WTC11 (cell line): ENCODE results near the gene PGAP3.

ENCODE experiments used
- NFE2L1 ChIP-seq: sonication (generic); formaldehyde crosslinking; IDR thresholded peaks from 2 replicates; pipeline ENCODE4 v1.8.1; 2023; ENCODE audit warnings: missing genetic modification reagents
- TF ChIP-seq, protein P1 (sequence below): fragments of 200-600 bp; IDR thresholded peaks from 2 replicates; pipeline ENCODE4 v1.8.0; 2022; ENCODE audit warnings: antibody characterized with exemption
- TF ChIP-seq, protein P2 (sequence below): sonication (generic); formaldehyde crosslinking; IDR thresholded peaks from 2 replicates; pipeline ENCODE4 v1.8.0; 2023; ENCODE audit warnings: missing genetic modification reagents

DNA sequence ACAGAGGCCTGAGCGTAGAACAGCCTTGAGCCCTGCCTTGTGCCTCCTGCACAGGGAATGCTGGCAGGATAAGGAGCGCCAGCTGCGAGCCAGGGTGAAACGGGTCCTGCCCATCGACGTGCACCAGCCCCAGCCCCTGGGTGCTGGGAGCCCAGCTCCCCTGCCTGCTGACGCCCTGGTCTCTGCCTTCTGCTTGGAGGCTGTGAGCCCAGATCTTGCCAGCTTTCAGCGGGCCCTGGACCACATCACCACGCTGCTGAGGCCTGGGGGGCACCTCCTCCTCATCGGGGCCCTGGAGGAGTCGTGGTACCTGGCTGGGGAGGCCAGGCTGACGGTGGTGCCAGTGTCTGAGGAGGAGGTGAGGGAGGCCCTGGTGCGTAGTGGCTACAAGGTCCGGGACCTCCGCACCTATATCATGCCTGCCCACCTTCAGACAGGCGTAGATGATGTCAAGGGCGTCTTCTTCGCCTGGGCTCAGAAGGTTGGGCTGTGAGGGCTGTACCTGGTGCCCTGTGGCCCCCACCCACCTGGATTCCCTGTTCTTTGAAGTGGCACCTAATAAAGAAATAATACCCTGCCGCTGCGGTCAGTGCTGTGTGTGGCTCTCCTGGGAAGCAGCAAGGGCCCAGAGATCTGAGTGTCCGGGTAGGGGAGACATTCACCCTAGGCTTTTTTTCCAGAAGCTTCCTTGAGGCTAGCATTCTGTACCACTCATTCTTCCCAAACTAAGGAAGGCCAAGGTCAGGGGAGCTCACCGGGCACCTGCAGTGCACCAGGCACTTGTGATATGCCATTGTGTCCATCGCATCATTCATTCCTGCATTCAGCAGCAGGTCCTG, 17.7 kb downstream of the PGAP3 start:
- TF ChIP-seq, protein P1, sequence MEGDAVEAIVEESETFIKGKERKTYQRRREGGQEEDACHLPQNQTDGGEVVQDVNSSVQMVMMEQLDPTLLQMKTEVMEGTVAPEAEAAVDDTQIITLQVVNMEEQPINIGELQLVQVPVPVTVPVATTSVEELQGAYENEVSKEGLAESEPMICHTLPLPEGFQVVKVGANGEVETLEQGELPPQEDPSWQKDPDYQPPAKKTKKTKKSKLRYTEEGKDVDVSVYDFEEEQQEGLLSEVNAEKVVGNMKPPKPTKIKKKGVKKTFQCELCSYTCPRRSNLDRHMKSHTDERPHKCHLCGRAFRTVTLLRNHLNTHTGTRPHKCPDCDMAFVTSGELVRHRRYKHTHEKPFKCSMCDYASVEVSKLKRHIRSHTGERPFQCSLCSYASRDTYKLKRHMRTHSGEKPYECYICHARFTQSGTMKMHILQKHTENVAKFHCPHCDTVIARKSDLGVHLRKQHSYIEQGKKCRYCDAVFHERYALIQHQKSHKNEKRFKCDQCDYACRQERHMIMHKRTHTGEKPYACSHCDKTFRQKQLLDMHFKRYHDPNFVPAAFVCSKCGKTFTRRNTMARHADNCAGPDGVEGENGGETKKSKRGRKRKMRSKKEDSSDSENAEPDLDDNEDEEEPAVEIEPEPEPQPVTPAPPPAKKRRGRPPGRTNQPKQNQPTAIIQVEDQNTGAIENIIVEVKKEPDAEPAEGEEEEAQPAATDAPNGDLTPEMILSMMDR = no peak
- TF ChIP-seq, protein P2, sequence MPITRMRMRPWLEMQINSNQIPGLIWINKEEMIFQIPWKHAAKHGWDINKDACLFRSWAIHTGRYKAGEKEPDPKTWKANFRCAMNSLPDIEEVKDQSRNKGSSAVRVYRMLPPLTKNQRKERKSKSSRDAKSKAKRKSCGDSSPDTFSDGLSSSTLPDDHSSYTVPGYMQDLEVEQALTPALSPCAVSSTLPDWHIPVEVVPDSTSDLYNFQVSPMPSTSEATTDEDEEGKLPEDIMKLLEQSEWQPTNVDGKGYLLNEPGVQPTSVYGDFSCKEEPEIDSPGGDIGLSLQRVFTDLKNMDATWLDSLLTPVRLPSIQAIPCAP (CRISPR knock-in tag) = no peak
- TF ChIP-seq NFE2L1 = no peak
